Measurements from ENCODE around the gene CAMTA1. TPM values are rescaled to one million over a fixed set of nuclear protein-coding genes. Genes with fewer than 3 reads are reported as not detected.

The CAMTA1 gene
- total RNA-seq, 1 donor: 56.1 TPM

- no peak for TF ChIP-seq CTCF (IDR thresholded peaks at IDR 0.05; ENCODE audit: insufficient read depth, low read depth, low read length)
- DNase-seq (ENCODE audit: low read depth): no peak
- no peak overlapping the region for H3K4me3 ChIP-seq (ENCODE audit: low read depth, low read length)
Observed at GRCh38 chr1:7266561-7266960, 481.3 kb downstream of the CAMTA1 start.

GRCh38 chr1:7267493-7267892 lies 482.2 kb downstream of the CAMTA1 start:
- no peak for TF ChIP-seq CTCF (IDR thresholded peaks at IDR 0.05; ENCODE audit: insufficient read depth, low read depth, low read length)
- no peak overlapping the region for H3K4me3 ChIP-seq (ENCODE audit: low read depth, low read length)
- peak; percentile 43 for DNase-seq (ENCODE audit: low read depth)

- no peak for TF ChIP-seq CTCF (IDR thresholded peaks at IDR 0.05; ENCODE audit: insufficient read depth, low read depth, low read length)
- no peak overlapping the region for H3K4me3 ChIP-seq (ENCODE audit: low read depth, low read length)
- DNase-seq (ENCODE audit: low read depth): no peak
Observed at GRCh38 chr1:7268983-7269382, 483.7 kb downstream of the CAMTA1 start.

- no peak overlapping the region for H3K4me3 ChIP-seq (ENCODE audit: low read depth, low read length)
- no peak for DNase-seq (ENCODE audit: low read depth)
- no peak for TF ChIP-seq CTCF (IDR thresholded peaks at IDR 0.05; ENCODE audit: insufficient read depth, low read depth, low read length)
Observed at GRCh38 chr1:7269525-7269924, 484.3 kb downstream of the CAMTA1 start.

GRCh38 chr1:7274256-7274655 lies 489.0 kb downstream of the CAMTA1 start:
- no peak overlapping the region for H3K4me3 ChIP-seq (ENCODE audit: low read depth, low read length)
- no peak for TF ChIP-seq CTCF (IDR thresholded peaks at IDR 0.05; ENCODE audit: insufficient read depth, low read depth, low read length)

GRCh38 chr1:7278045-7278444 lies 492.8 kb downstream of the CAMTA1 start:
- DNase-seq (ENCODE audit: low read depth): no peak

More at GRCh38 chr1:7274256-7274655, 489.0 kb downstream of the CAMTA1 start:
- no peak for DNase-seq (ENCODE audit: low read depth)

More at GRCh38 chr1:7278045-7278444, 492.8 kb downstream of the CAMTA1 start:
- H3K4me3 ChIP-seq (ENCODE audit: low read depth, low read length): no peak overlapping the region
- no peak for TF ChIP-seq CTCF (IDR thresholded peaks at IDR 0.05; ENCODE audit: insufficient read depth, low read depth, low read length)

Measured in fibroblast of villous mesenchyme (primary cell).